ENCODE results near the gene CDK5R1.

GRCh38 chr17:32520737-32521404, 34.1 kb downstream of the CDK5R1 start:
- TF ChIP-seq CTCF (IDR thresholded peaks at IDR 0.05) = no peak
- TF ChIP-seq MEF2A (IDR thresholded peaks at IDR 0.05; ENCODE audit: borderline replicate concordance, low read depth) = no peak
- no peak for TF ChIP-seq EZH2phosphoT487 (IDR thresholded peaks at IDR 0.05; ENCODE audit: borderline replicate concordance, low read depth)
- TF ChIP-seq REST (IDR thresholded peaks at IDR 0.05; ENCODE audit: low read depth, low read length) = no peak
- TF ChIP-seq RCOR1 (IDR thresholded peaks at IDR 0.05; ENCODE audit: low read length) = no peak
- no peak for TF ChIP-seq GATA2 (CRISPR knock-in tag; IDR thresholded peaks at IDR 0.05)
- TF ChIP-seq PBX3 (IDR thresholded peaks at IDR 0.05) = no peak
- TF ChIP-seq CHD2 (IDR thresholded peaks at IDR 0.05; ENCODE audit: low read length, partially characterized antibody) = no peak
- TF ChIP-seq NFIC (IDR thresholded peaks at IDR 0.05; ENCODE audit: borderline replicate concordance) = no peak
- no peak for TF ChIP-seq GABPA (IDR thresholded peaks at IDR 0.05; ENCODE audit: low read depth)
- TF ChIP-seq USF2 (IDR thresholded peaks at IDR 0.05; ENCODE audit: borderline replicate concordance, low read depth, low read length) = no peak
- TF ChIP-seq MAX (IDR thresholded peaks at IDR 0.05; ENCODE audit: low read depth) = no peak
- TF ChIP-seq FOXJ3 (CRISPR knock-in tag; IDR thresholded peaks at IDR 0.05) = no peak
- TF ChIP-seq USF1 (IDR thresholded peaks at IDR 0.05; ENCODE audit: borderline replicate concordance, low read depth) = no peak

Data from SK-N-SH (cell line).